Measurements from ENCODE around the gene CTNNBL1.

CTNNBL1 gene

GRCh38 chr20:37810027-37810426, 116.2 kb downstream of the CTNNBL1 start:
- no peak for DNase-seq (ENCODE audit: low read depth in 1 of 2, low spot score in 1 of 2)
- no peak for TF ChIP-seq REST (IDR thresholded peaks at IDR 0.05; ENCODE audit: insufficient replicate concordance, low read depth)
- TF ChIP-seq CTCF (IDR thresholded peaks at IDR 0.05; ENCODE audit: insufficient read depth, low read length) = no peak
- no peak for TF ChIP-seq GABPA (IDR thresholded peaks at IDR 0.05; ENCODE audit: low read depth)
- no peak for TF ChIP-seq SPI1 (IDR thresholded peaks at IDR 0.05; ENCODE audit: borderline replicate concordance, low read depth)
- no peak for TF ChIP-seq POLR2AphosphoS5 (IDR thresholded peaks at IDR 0.05; ENCODE audit: low read depth)
- Histone ChIP-seq H3K27me3 (ENCODE audit: insufficient read depth, poor library complexity, severe bottlenecking) (no peaks in the 10 kb centered on the region), H3K4me3 (replicated peaks; ENCODE audit: insufficient read depth, low read length) (no peak overlapping the region), H3K27ac (replicated peaks) (no peak overlapping the region)

GRCh38 chr20:37816003-37816402, 122.2 kb downstream of the CTNNBL1 start:
- no peak for TF ChIP-seq CTCF (IDR thresholded peaks at IDR 0.05; ENCODE audit: insufficient read depth, low read length)
- TF ChIP-seq REST (IDR thresholded peaks at IDR 0.05; ENCODE audit: insufficient replicate concordance, low read depth) = no peak
- TF ChIP-seq GABPA (IDR thresholded peaks at IDR 0.05; ENCODE audit: low read depth) = no peak
- TF ChIP-seq POLR2AphosphoS5 (IDR thresholded peaks at IDR 0.05; ENCODE audit: low read depth) = no peak
- no peak for TF ChIP-seq SPI1 (IDR thresholded peaks at IDR 0.05; ENCODE audit: borderline replicate concordance, low read depth)
- no peak overlapping the region for H3K27ac ChIP-seq (replicated peaks)
- H3K4me3 ChIP-seq (replicated peaks; ENCODE audit: insufficient read depth, low read length) = no peak overlapping the region
- H3K27me3 ChIP-seq (ENCODE audit: insufficient read depth, poor library complexity, severe bottlenecking) = no peaks in the 10 kb centered on the region
- no peak for DNase-seq (ENCODE audit: low read depth in 1 of 2, low spot score in 1 of 2)

- DNase-seq (ENCODE audit: low read depth in 1 of 2, low spot score in 1 of 2) = no peak
- TF ChIP-seq SPI1 (IDR thresholded peaks at IDR 0.05; ENCODE audit: borderline replicate concordance, low read depth) (no peak), REST (IDR thresholded peaks at IDR 0.05; ENCODE audit: insufficient replicate concordance, low read depth) (no peak), POLR2AphosphoS5 (IDR thresholded peaks at IDR 0.05; ENCODE audit: low read depth) (no peak), GABPA (IDR thresholded peaks at IDR 0.05; ENCODE audit: low read depth) (no peak)
- H3K27ac ChIP-seq (replicated peaks) = no peak overlapping the region
- H3K27me3 ChIP-seq (ENCODE audit: insufficient read depth, poor library complexity, severe bottlenecking) = no peaks in the 10 kb centered on the region
- no peak overlapping the region for H3K4me3 ChIP-seq (replicated peaks; ENCODE audit: insufficient read depth, low read length)
Measured at GRCh38 chr20:37816726-37817125, 122.9 kb downstream of the CTNNBL1 start.
